H9 (cell line): ENCODE data around the gene DUSP1. TPM values are rescaled to one million over a fixed set of nuclear protein-coding genes. Genes with fewer than 3 reads are reported as not detected.

Experiments
- DNase-seq: peaks from one replicate; pipeline ENCODE4 v3.0.0-alpha.2; 2017
- H2AFZ ChIP-seq: one replicate; pipeline ENCODE4 v1.6.1; 2013; ENCODE audit warnings: mild to moderate bottlenecking, low read length, control low read depth, moderate library complexity
- H2AK5ac ChIP-seq: 2 replicates; pipeline ENCODE4 v1.6.1; 2013; ENCODE audit warnings: low read length, control low read depth, mixed read lengths; ENCODE audit not compliant: insufficient read length
- H2BK120ac ChIP-seq: one replicate; pipeline ENCODE4 v1.6.1; 2013; ENCODE audit warnings: low read depth, mild to moderate bottlenecking, low read length, control low read depth, inconsistent platforms; ENCODE audit not compliant: poor library complexity, severe bottlenecking
- H2BK12ac ChIP-seq: 2 replicates; pipeline ENCODE4 v1.6.1; 2013; ENCODE audit warnings: low read length, control low read depth, mixed read lengths, low read depth; ENCODE audit not compliant: insufficient read length
- H2BK15ac ChIP-seq: 2 replicates; pipeline ENCODE4 v1.6.1; 2013; ENCODE audit warnings: low read depth, low read length, control low read depth
- H2BK20ac ChIP-seq: one replicate; pipeline ENCODE4 v1.6.1; 2013; ENCODE audit warnings: low read depth, mild to moderate bottlenecking, low read length, control low read depth, inconsistent platforms; ENCODE audit not compliant: poor library complexity, severe bottlenecking
- H2BK5ac ChIP-seq: 2 replicates; pipeline ENCODE4 v1.6.1; 2013; ENCODE audit warnings: low read length, control low read depth, mixed read lengths; ENCODE audit not compliant: insufficient read length
- H3K14ac ChIP-seq: 2 replicates; pipeline ENCODE4 v1.6.1; 2013; ENCODE audit warnings: low read length, control low read depth; ENCODE audit not compliant: insufficient read depth
- H3K18ac ChIP-seq: 2 replicates; pipeline ENCODE4 v1.6.1; 2013; ENCODE audit warnings: low read depth, mild to moderate bottlenecking, mixed read lengths, low read length, control low read depth; ENCODE audit not compliant: insufficient read length
- H3K23ac ChIP-seq: 2 replicates; pipeline ENCODE4 v1.6.1; 2013; ENCODE audit warnings: low read length, control low read depth, mixed read lengths, low read depth; ENCODE audit not compliant: insufficient read length
- H3K23me2 ChIP-seq: 2 replicates; pipeline ENCODE4 v1.6.1; 2013; ENCODE audit warnings: low read depth, mild to moderate bottlenecking, mixed read lengths, low read length, control low read depth; ENCODE audit not compliant: insufficient read length, poor library complexity, severe bottlenecking
- H3K27ac ChIP-seq: 2 replicates; pipeline ENCODE4 v1.5.1; 2013; ENCODE audit warnings: low read length, control low read depth, mixed read lengths, low read depth; ENCODE audit not compliant: insufficient read length
- H3K27me3 ChIP-seq: 2 replicates; pipeline ENCODE4 v1.6.1; 2013; ENCODE audit warnings: low read length, control low read depth, inconsistent platforms; ENCODE audit not compliant: insufficient read depth
- H3K4ac ChIP-seq: 2 replicates; pipeline ENCODE4 v1.6.1; 2013; ENCODE audit warnings: low read depth, mild to moderate bottlenecking, control low read depth, inconsistent platforms, low read length, moderate library complexity
- H3K4me1 ChIP-seq: 2 replicates; pipeline ENCODE4 v1.6.1; 2013; ENCODE audit warnings: low read length, control low read depth, inconsistent platforms; ENCODE audit not compliant: insufficient read depth
- H3K4me2 ChIP-seq: 2 replicates; pipeline ENCODE4 v1.6.1; 2013; ENCODE audit warnings: low read length, control low read depth, mixed read lengths; ENCODE audit not compliant: insufficient read length, insufficient read depth
- H3K56ac ChIP-seq: 2 replicates; pipeline ENCODE4 v1.6.1; 2013; ENCODE audit warnings: low read depth, mild to moderate bottlenecking, mixed read lengths, low read length, control low read depth; ENCODE audit not compliant: insufficient read length
- H3K79me1 ChIP-seq: 2 replicates; pipeline ENCODE4 v1.6.1; 2013; ENCODE audit warnings: low read depth, mild to moderate bottlenecking, moderate library complexity, low read length, control low read depth, inconsistent platforms; ENCODE audit not compliant: insufficient read depth, poor library complexity, severe bottlenecking
- H3K79me2 ChIP-seq: 2 replicates; pipeline ENCODE4 v1.6.1; 2013; ENCODE audit warnings: low read length, control low read depth, inconsistent platforms; ENCODE audit not compliant: insufficient read depth
- H3K9ac ChIP-seq: 2 replicates; pipeline ENCODE4 v1.6.1; 2013; ENCODE audit warnings: low read length, control low read depth, mixed read lengths; ENCODE audit not compliant: insufficient read length; ENCODE audit errors: extremely low read depth
- H3K9me3 ChIP-seq: one replicate; pipeline ENCODE4 v1.6.1; 2013; ENCODE audit warnings: low read depth, low read length, inconsistent platforms; ENCODE audit not compliant: control insufficient read depth
- H3T11ph ChIP-seq: one replicate; pipeline ENCODE4 v1.6.1; 2013; ENCODE audit warnings: mild to moderate bottlenecking, low read length, control low read depth, inconsistent platforms
- H4K20me1 ChIP-seq: one replicate; pipeline ENCODE4 v1.6.1; 2013; ENCODE audit not compliant: control insufficient read depth, insufficient read length, insufficient read depth
- H4K5ac ChIP-seq: 2 replicates; pipeline ENCODE4 v1.6.1; 2013; ENCODE audit warnings: low read depth, mild to moderate bottlenecking, mixed read lengths, low read length, control low read depth; ENCODE audit not compliant: insufficient read length
- H4K8ac ChIP-seq: replicated peaks from 2 replicates; pipeline ENCODE4 v1.6.1; 2013; ENCODE audit warnings: low read length, control low read depth, mixed read lengths, low read depth; ENCODE audit not compliant: insufficient read length
- H4K91ac ChIP-seq: 2 replicates; pipeline ENCODE4 v1.6.1; 2013; ENCODE audit warnings: low read depth, mild to moderate bottlenecking, moderate library complexity, mixed read lengths, low read length, control low read depth; ENCODE audit not compliant: insufficient read length
- H3K27ac Mint-ChIP-seq, 3 experiments: 2 replicates in 2 of 3; 3 replicates in 1 of 3; pipeline ENCODE4 v1.8.0; 2020 to 2021; ENCODE audit warnings: mixed read lengths in 3 of 3, mild to moderate bottlenecking in 1 of 3, moderate library complexity in 1 of 3
- H3K27me3 Mint-ChIP-seq: 2 replicates; pipeline ENCODE4 v1.8.0; 2021; ENCODE audit warnings: low read depth, mild to moderate bottlenecking, moderate library complexity, mixed read lengths
- H3K36me3 Mint-ChIP-seq, 3 experiments: 2 replicates in 2 of 3; 3 replicates in 1 of 3; pipeline ENCODE4 v1.8.0; 2020 to 2021; ENCODE audit warnings: low read depth in 3 of 3, mixed read lengths in 3 of 3; ENCODE audit not compliant: insufficient read depth in 1 of 3
- H3K4me1 Mint-ChIP-seq, 2 experiments: 2 replicates each; pipeline ENCODE4 v1.8.0; 2020; ENCODE audit warnings: mixed read lengths in 2 of 2
- H3K4me3 Mint-ChIP-seq, 2 experiments: 2 replicates in 1 of 2; 3 replicates in 1 of 2; pipeline ENCODE4 v1.8.0; 2020 to 2021; ENCODE audit warnings: mild to moderate bottlenecking in 2 of 2, mixed read lengths in 2 of 2, moderate library complexity in 1 of 2
- H3K9me3 Mint-ChIP-seq, 2 experiments: 2 replicates in 1 of 2; 3 replicates in 1 of 2; pipeline ENCODE4 v1.8.0; 2020; ENCODE audit warnings: mild to moderate bottlenecking in 2 of 2, mixed read lengths in 2 of 2, moderate library complexity in 1 of 2
- CTCF ChIP-seq: fragments of 200-600 bp; sonication (generic); conservative IDR thresholded peaks from 3 replicates; pipeline ENCODE4 v1.8.0; 2021; ENCODE audit warnings: antibody characterized with exemption, mild to moderate bottlenecking
- WGBS: extraction: QIAGEN DNeasy Blood & Tissue Kit; methylation state at CpG from one replicate; pipeline ENCODE4 v1.1.7; 2013; ENCODE audit warnings: missing lambda C conversion rate, low lambda C conversion rate, mixed read lengths; ENCODE audit not compliant: insufficient read length; ENCODE audit errors: extremely low coverage; 5-methylcytosine and 5-hydroxymethylcytosine counted together
- total RNA-seq: library from RNA; stranded (reverse); gene quantifications from 2 replicates; pipeline ENCODE4 v1.2.1, GENCODE V29; 2021

The DUSP1 gene
- total RNA-seq, 1 experiment from 2014 or later: 10.9 TPM

- H3K23ac ChIP-seq: no peak overlapping the region
- H4K91ac ChIP-seq: no peak overlapping the region
- no peaks in the 10 kb centered on the region for H3K9me3 ChIP-seq
- no peak for TF ChIP-seq CTCF
- Mint-ChIP-seq H3K36me3 (no peaks in the 10 kb centered on the region), H3K27me3 (peaks cover 31% of the 10 kb centered on the region), H3K9me3 (peaks cover 6 to 8% of the 10 kb centered on the region in 2 experiments), H3K4me1 (no peaks in the 10 kb centered on the region), H3K27ac (no peak overlapping the region), H3K4me3 (no peak overlapping the region)
- no peak overlapping the region for H4K5ac ChIP-seq
- H2BK12ac ChIP-seq: no peak overlapping the region
- no peak overlapping the region for H2BK20ac ChIP-seq
- H3K27me3 ChIP-seq: no peaks in the 10 kb centered on the region
- H3T11ph ChIP-seq: no peak overlapping the region
- no peak overlapping the region for H2AFZ ChIP-seq
- H3K23me2 ChIP-seq: no peaks in the 10 kb centered on the region
- H2AK5ac ChIP-seq: no peak overlapping the region
- no peak overlapping the region for H3K4me2 ChIP-seq
- H3K27ac ChIP-seq: no peak overlapping the region
- no peak overlapping the region for H3K14ac ChIP-seq
- H3K79me2 ChIP-seq: no peaks in the 10 kb centered on the region
- no peak overlapping the region for H2BK5ac ChIP-seq
- H3K18ac ChIP-seq: no peak overlapping the region
- no peak overlapping the region for H2BK15ac ChIP-seq
- no peak overlapping the region for H3K4ac ChIP-seq
- no peak overlapping the region for H4K8ac ChIP-seq
- no peak overlapping the region for H3K9ac ChIP-seq
- H3K79me1 ChIP-seq: no peaks in the 10 kb centered on the region
- H3K4me1 ChIP-seq: no peaks in the 10 kb centered on the region
- H2BK120ac ChIP-seq: no peak overlapping the region
- no peak for DNase-seq
- no peak overlapping the region for H3K56ac ChIP-seq
- H4K20me1 ChIP-seq: peaks cover 2% of the 10 kb centered on the region
- WGBS: no CpG with 5 or more reads among the region's 7 CpGs
Measured at GRCh38 chr5:172743112-172743959, 27.7 kb downstream of the DUSP1 start.
